Osteoblast (primary cell): ENCODE data around the gene PTAFR. TPM values are rescaled to one million over a fixed set of nuclear protein-coding genes. Genes with fewer than 3 reads are reported as not detected.

Source experiments
- DNase-seq: peaks from one replicate; pipeline ENCODE4 v3.0.0; 2011; ENCODE audit warnings: low spot score, mixed read lengths; ENCODE audit not compliant: insufficient read length; ENCODE audit errors: missing footprints
- H2AFZ ChIP-seq: 2 replicates; pipeline ENCODE4 v1.6.0; 2011; ENCODE audit warnings: mild to moderate bottlenecking, low read length
- H3K27ac ChIP-seq: 2 replicates; pipeline ENCODE4 v1.5.1; 2011; ENCODE audit warnings: mild to moderate bottlenecking, low read depth, low read length, moderate library complexity
- H3K27me3 ChIP-seq: 2 replicates; pipeline ENCODE4 v1.6.0; 2012; ENCODE audit warnings: mild to moderate bottlenecking, control low read depth, inconsistent platforms, low read length, moderate library complexity; ENCODE audit not compliant: insufficient read depth
- H3K36me3 ChIP-seq: 2 replicates; pipeline ENCODE4 v1.5.1; 2011; ENCODE audit warnings: mild to moderate bottlenecking, low read length, control low read depth, moderate library complexity; ENCODE audit not compliant: insufficient read depth
- H3K4me1 ChIP-seq: 2 replicates; pipeline ENCODE4 v1.5.1; 2011; ENCODE audit warnings: mild to moderate bottlenecking, low read length, control low read depth, moderate library complexity; ENCODE audit not compliant: insufficient read depth
- H3K4me2 ChIP-seq: 2 replicates; pipeline ENCODE4 v1.6.0; 2011; ENCODE audit warnings: mild to moderate bottlenecking, low read length; ENCODE audit not compliant: insufficient read depth
- H3K4me3 ChIP-seq: fragments of 200-600 bp; sonication (generic); 3 replicates; pipeline ENCODE4 v1.5.1; 2012; ENCODE audit warnings: mild to moderate bottlenecking, low read length, inconsistent platforms; ENCODE audit not compliant: insufficient read depth
- H3K79me2 ChIP-seq: 2 replicates; pipeline ENCODE4 v1.6.0; 2012; ENCODE audit warnings: mild to moderate bottlenecking, low read length, control low read depth, inconsistent platforms; ENCODE audit not compliant: insufficient read depth
- H3K9me3 ChIP-seq: 2 replicates; pipeline ENCODE4 v1.5.1; 2011; ENCODE audit warnings: low read depth, low read length, control low read depth
- H4K20me1 ChIP-seq: 2 replicates; pipeline ENCODE4 v1.6.0; 2012; ENCODE audit warnings: mild to moderate bottlenecking, low read length, control low read depth; ENCODE audit not compliant: insufficient read depth
- CTCF ChIP-seq: IDR thresholded peaks from 2 replicates; pipeline ENCODE4 v1.5.1; 2011; ENCODE audit warnings: mild to moderate bottlenecking, low read depth, low read length, moderate library complexity; ENCODE audit errors: extremely low read depth
- total RNA-seq: library from RNA; depleted of rRNA; stranded (reverse); fragments of >200 nt; gene quantifications from 2 replicates; pipeline ENCODE4 v1.2.3, GENCODE V29; 2012

PTAFR gene
- total RNA-seq, 1 donor, result under 0.01 TPM

DNA sequence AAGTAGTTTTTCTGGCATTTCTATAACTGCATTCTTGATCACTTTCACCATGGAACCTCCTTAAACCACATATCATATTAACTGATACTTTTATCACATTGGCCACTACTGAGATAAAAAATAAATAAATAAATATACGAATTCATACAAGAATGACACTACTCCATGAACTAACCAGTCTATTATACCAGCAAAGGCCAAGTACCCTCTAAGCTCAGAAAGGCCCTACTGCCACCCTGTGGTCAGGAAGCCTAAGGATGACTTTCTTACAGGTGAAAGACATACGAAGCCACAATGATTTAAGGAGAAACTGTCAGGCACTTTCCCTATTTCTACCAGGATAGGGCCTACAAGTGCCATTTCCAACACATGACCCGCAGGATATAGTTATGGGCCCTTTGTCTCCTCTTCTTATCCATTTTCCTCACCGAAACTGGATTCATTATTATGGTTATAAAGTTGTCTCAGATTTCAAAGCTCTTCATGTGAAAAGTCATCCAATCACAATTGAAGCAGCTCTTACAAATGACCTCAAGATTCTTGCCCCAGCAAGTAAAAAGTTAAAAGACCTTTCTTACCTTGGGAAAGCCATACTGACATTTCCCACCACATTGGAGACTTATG lies 32.4 kb upstream of the PTAFR start:
- H3K79me2 ChIP-seq, result peaks cover 6% of the 10 kb centered on the region
- H2AFZ ChIP-seq, result no peak overlapping the region
- no peaks in the 10 kb centered on the region for H3K4me1 ChIP-seq
- no peak overlapping the region for H3K4me2 ChIP-seq
- no peaks in the 10 kb centered on the region for H4K20me1 ChIP-seq
- H3K36me3 ChIP-seq, result peaks cover 49% of the 10 kb centered on the region
- H3K27me3 ChIP-seq, result no peaks in the 10 kb centered on the region
- H3K27ac ChIP-seq, result no peak overlapping the region
- peak; percentile 85 for DNase-seq
- peak; percentile 79 for TF ChIP-seq CTCF
- H3K4me3 ChIP-seq, result no peak overlapping the region
- H3K9me3 ChIP-seq, result no peaks in the 10 kb centered on the region

GRCh38 chr1:28205243-28205642 lies 28.8 kb upstream of the PTAFR start:
- H3K27me3 ChIP-seq, result no peaks in the 10 kb centered on the region
- H3K4me3 ChIP-seq, result no peak overlapping the region
- H3K9me3 ChIP-seq, result no peaks in the 10 kb centered on the region
- no peak overlapping the region for H2AFZ ChIP-seq
- no peak for DNase-seq
- no peaks in the 10 kb centered on the region for H3K4me1 ChIP-seq
- H3K79me2 ChIP-seq, result peaks cover 2% of the 10 kb centered on the region
- no peak overlapping the region for H3K27ac ChIP-seq
- no peaks in the 10 kb centered on the region for H4K20me1 ChIP-seq
- no peak overlapping the region for H3K4me2 ChIP-seq
- H3K36me3 ChIP-seq, result peaks cover 61% of the 10 kb centered on the region
- no peak for TF ChIP-seq CTCF

GRCh38 chr1:28200234-28200873 lies 23.9 kb upstream of the PTAFR start:
- DNase-seq, result no peak
- no peak for TF ChIP-seq CTCF
- H3K36me3 ChIP-seq, result peaks cover 51% of the 10 kb centered on the region

GRCh38 chr1:28199328-28200233 lies 23.1 kb upstream of the PTAFR start:
- no peak for DNase-seq
- Histone ChIP-seq H3K4me1 (no peaks in the 10 kb centered on the region), H3K9me3 (no peaks in the 10 kb centered on the region), H3K79me2 (no peaks in the 10 kb centered on the region), H4K20me1 (no peaks in the 10 kb centered on the region), H3K4me2 (no peak overlapping the region), H3K4me3 (no peak overlapping the region), H2AFZ (no peak overlapping the region), H3K36me3 (peaks cover 47% of the 10 kb centered on the region), H3K27ac (no peak overlapping the region), H3K27me3 (no peaks in the 10 kb centered on the region)
- TF ChIP-seq CTCF, result no peak

More at GRCh38 chr1:28200234-28200873, 23.9 kb upstream of the PTAFR start:
- Histone ChIP-seq H3K4me1 (no peaks in the 10 kb centered on the region), H3K4me2 (no peak overlapping the region), H3K27ac (no peak overlapping the region), H3K79me2 (no peaks in the 10 kb centered on the region), H3K27me3 (no peaks in the 10 kb centered on the region), H2AFZ (no peak overlapping the region), H3K4me3 (no peak overlapping the region), H3K9me3 (no peaks in the 10 kb centered on the region), H4K20me1 (no peaks in the 10 kb centered on the region)
